Eye (tissue), 1 donor: ENCODE results near the gene HES6.

Experiments used
- DNase-seq: peaks from one replicate; pipeline ENCODE4 v3.0.0-alpha.2; 2015

HES6 gene

GRCh38 chr2:238252766-238253630, 13.2 kb upstream of the HES6 start:
- no peak for DNase-seq

- DNase-seq: no peak
These were observed 12.1 kb upstream of the HES6 start for GRCh38 chr2:238251986-238252385.

- no peak for DNase-seq
These were observed 11.5 kb upstream of the HES6 start for GRCh38 chr2:238251331-238251730.

- no peak for DNase-seq
These were observed 11.1 kb upstream of the HES6 start for GRCh38 chr2:238250896-238251295.

- no peak for DNase-seq
These were observed 8.1 kb upstream of the HES6 start for GRCh38 chr2:238247841-238248453.

- DNase-seq: peak; percentile 41
These were observed 7.4 kb upstream of the HES6 start for GRCh38 chr2:238247002-238247822.

GRCh38 chr2:238244151-238244550, 4.3 kb upstream of the HES6 start:
- DNase-seq: no peak

GRCh38 chr2:238243496-238244076, 3.7 kb upstream of the HES6 start:
- no peak for DNase-seq

GRCh38 chr2:238242731-238243495, 3.1 kb upstream of the HES6 start:
- DNase-seq: no peak

GRCh38 chr2:238241970-238242369, 2.1 kb upstream of the HES6 start:
- DNase-seq: no peak

- peak; percentile 93 for DNase-seq
These were observed 1.2 kb upstream of the HES6 start for GRCh38 chr2:238240757-238241711.

GRCh38 chr2:238239543-238239862, 335 bp downstream of the HES6 start:
- DNase-seq: no peak

- DNase-seq: peak; percentile 73
These were observed 884 bp downstream of the HES6 start for GRCh38 chr2:238238766-238239542.

- no peak for DNase-seq
These were observed 1.5 kb downstream of the HES6 start for GRCh38 chr2:238238311-238238765.

GRCh38 chr2:238237431-238238135, 2.3 kb downstream of the HES6 start:
- DNase-seq: no peak

- no peak for DNase-seq
These were observed 3.3 kb downstream of the HES6 start for GRCh38 chr2:238236571-238236970.

- no peak for DNase-seq
These were observed 4.0 kb downstream of the HES6 start for GRCh38 chr2:238235856-238236255.

GRCh38 chr2:238235331-238235732, 4.5 kb downstream of the HES6 start:
- no peak for DNase-seq

GRCh38 chr2:238233625-238234024, 6.2 kb downstream of the HES6 start:
- no peak for DNase-seq

GRCh38 chr2:238231809-238232208, 8.0 kb downstream of the HES6 start:
- no peak for DNase-seq
